ENCODE measurements around the gene NEK6.

- no peak for TF ChIP-seq ZNF565 (CRISPR knock-in tag; conservative IDR thresholded peaks at IDR 0.05; ENCODE audit: low read depth)
- no peak for TF ChIP-seq PATZ1 (CRISPR knock-in tag; IDR thresholded peaks at IDR 0.05; ENCODE audit: borderline replicate concordance)
- TF ChIP-seq CREB5 (CRISPR knock-in tag; IDR thresholded peaks at IDR 0.05; ENCODE audit: low read depth): no peak
- TF ChIP-seq ZFP30 (CRISPR knock-in tag; IDR thresholded peaks at IDR 0.05): no peak
- TF ChIP-seq ZFP3 (CRISPR knock-in tag; IDR thresholded peaks at IDR 0.05): no peak
- TF ChIP-seq ZNF70 (CRISPR knock-in tag; IDR thresholded peaks at IDR 0.05): no peak
- TF ChIP-seq ISL1 (CRISPR knock-in tag; IDR thresholded peaks at IDR 0.05): no peak
- TF ChIP-seq OSR1 (CRISPR knock-in tag; IDR thresholded peaks at IDR 0.05): no peak
These were observed 46.5 kb downstream of the NEK6 start for GRCh38 chr9:124304285-124304684.

Measured in SK-N-SH treated with all-trans-retinoic acid at 6 μM for 48 hours (cell line).